ENCODE data around the gene MRPL20.
"Not testable (repeated sequence)": the region's sequence is repeated elsewhere in the genome, so short reads cannot be mapped to it uniquely, and the experiment has no call there.

MRPL20 gene

GRCh38 chr1:1406821-1407635 is at the start of gene MRPL20:
Gene MRPL20, minus strand, starts transcription at chr1:1407293. Its CDS starts 76 bp downstream, at chr1:1407217.
- peak; percentile 95 for DNase-seq

- not testable (repeated sequence) for DNase-seq
These were observed 49.7 kb upstream of the MRPL20 start for GRCh38 chr1:1456683-1457255.

GRCh38 chr1:1455934-1456333 is 48.8 kb upstream of the MRPL20 start:
- not testable (repeated sequence) for DNase-seq

DNA sequence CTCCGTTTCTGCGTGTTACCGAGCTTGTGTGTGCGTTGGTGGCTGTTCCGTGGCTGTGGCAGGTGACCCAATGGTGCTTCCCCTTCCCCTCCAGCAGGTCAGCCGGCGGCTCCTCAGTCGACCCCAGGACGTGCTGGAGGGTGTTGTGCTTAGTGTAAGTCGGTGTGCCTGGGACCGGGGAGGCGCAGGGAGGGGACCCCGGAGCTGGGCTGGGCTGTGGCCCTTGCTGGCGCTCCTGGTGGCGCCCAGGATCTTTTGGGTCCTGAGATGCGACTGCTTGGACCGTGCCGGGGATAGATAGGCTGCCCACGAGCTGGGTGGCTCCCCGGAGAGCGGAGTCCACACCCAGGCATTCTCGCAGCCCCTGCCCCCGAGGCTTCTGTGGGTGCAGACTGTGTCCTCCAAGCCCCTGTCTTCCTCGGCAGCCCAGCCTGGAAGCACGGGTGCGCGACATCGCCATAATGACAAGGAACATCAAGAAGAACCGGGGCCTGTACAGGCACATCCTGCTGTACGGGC is 48.3 kb upstream of the MRPL20 start:
- no peak for DNase-seq

- not testable (repeated sequence) for DNase-seq
These were observed 47.4 kb upstream of the MRPL20 start for GRCh38 chr1:1454286-1455056.

DNA sequence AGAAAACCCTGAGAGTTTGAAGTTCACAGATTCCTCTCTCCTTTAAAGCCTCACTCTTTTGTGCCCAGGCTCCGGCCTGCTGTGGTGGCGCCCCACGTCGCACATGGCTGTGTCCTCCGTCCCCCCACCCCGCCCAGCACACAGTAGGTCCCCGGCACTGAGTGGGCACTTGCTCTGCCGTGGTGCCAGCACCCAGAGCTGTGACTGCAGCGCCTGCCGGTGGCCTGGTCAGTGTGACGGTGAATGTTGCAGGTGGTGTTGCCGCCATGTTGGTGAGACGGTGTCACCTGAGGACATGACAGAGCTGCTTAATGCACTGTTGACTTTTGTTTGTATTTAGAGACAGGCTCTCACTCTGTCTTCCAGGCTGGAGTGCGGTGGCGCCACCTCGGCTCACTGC is 45.8 kb upstream of the MRPL20 start:
- DNase-seq = no peak

DNA sequence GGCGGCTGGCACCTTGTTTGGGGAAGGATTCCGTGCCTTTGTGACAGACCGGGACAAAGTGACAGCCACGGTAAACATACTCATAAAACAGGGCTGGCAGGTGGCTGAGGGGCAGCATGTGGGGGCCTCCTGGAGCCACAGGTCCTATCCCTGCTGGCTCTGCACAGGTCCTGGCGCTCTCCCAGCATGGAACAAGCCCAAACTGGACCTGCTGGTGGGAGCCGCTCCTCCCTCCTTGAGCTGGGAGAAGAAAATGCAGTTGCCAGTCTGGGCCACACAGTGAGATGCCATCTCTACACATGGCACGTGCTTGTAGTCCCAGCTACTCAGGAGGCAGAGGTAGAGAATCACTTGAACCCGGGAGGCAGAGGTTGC is 45.3 kb upstream of the MRPL20 start:
- DNase-seq = not testable (repeated sequence)

GRCh38 chr1:1451696-1452364 is 44.7 kb upstream of the MRPL20 start:
- DNase-seq = no peak

GRCh38 chr1:1450616-1451015 is 43.5 kb upstream of the MRPL20 start:
- DNase-seq = not testable (repeated sequence)

DNA sequence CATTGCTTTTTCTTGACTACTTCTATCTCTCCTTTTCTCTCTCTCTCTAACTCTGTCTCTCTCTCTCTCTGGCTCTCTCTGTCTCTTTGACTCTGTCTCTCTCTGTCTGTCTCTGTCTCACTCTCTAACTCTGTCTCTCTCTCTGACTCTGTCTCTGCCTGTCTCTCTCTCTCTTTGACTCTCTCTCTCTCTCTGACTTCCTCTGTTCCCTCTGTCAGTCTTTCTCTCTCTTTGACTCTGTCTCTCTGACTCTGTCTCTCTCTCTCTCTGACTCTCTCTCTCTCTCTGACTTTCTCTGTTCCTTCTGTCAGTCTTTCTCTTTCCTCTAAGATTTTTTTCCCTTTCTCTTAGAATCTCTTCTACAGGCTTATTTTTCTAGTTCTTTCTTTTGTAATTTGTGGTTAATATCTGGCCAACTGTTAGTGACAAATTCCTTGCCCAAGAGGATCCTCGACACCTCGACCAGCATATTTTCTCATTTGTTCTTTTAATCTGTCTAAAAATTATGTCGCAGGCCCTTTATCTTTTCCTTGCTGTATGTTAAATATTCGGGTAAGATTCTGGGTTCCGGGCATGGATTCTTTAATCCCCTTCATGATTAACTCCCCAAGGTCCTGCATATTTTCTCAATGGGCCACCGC is 42.1 kb upstream of the MRPL20 start, which contains the start of gene ATAD3C:
Gene ATAD3C (plus strand): TSS at position 591 of the 641 bp plus-strand sequence. CDS start 995 bp downstream, outside the sequence.
- no peak for DNase-seq

- not testable (repeated sequence) for DNase-seq
These were observed 39.5 kb upstream of the MRPL20 start for GRCh38 chr1:1446631-1447030.

DNA sequence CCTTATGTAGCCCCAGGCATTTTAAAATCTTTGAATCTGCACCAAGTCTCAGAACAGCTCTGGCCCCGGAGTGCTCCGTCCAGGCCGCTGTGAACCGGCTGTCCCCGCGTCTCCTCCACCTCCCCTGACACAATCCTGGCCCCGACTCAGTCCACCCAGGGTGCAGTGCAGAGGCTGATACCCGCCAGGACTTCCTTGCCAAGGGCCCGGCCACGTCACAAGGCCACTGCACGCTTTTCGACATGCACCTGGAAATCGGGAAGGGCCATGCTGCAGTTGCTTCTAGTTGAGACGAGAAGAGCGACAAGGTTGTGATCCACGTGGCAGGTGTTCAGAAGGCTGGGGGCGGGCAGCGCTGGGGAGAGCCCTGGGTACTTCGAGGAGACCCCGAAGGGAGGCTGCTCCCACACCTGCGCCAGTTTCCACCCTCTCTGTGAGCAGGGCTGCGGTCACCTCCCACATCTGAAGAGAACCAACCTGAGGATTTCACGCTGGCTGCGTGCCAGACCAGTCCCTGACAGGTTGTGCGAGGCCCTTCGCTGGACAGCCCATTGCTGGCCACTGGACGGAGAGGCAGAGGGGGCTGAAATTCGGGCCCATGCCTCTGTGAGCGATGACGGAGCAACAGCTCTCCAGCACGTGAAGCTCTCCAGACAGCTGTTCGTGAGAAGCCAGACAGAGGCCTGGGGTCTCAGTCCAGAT is 35.1 kb upstream of the MRPL20 start:
- no peak for DNase-seq

DNA sequence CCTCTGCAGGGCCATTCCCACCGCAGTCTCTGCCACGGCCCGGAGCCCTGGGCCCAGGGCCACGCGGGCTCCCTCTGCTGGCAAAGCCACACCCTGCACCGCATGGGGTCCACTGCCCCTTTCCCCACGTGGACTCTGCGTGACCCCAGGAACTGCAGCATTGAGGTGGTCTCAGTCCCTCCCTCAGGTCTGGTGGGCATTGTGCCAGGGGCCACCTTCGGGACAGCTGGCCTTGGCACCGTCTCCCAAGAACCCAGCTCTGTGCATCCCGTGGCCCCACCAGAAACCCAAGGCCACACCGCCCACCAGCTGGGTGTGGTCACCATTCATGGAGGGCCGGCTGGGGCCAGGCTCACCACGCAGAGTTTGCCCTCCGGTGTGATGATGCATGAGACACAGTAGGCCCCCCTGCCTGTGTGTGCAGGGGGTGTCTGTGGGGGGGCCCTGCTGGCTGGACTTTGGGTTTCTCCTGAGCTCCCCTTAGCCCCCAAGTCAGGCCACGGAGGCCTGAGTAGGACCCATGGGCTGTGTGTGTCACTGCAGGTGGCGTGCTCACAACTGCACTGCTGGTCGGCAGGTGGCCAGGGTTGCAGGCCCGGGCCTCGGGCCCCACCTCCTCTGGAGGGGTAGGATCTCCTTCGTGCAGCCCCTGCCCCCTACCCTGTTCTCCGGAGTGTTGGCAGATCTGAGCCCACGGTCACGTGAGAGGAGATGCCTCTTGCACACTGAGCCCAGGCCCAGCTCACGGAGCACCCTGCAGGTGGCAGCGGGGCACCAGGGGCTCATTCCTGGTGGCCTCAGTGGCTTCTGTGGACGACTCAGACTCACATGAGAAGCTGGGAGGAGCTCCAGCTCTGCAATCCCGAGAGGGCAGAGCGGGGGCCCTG is 34.2 kb upstream of the MRPL20 start:
- DNase-seq = peak; percentile 55

GRCh38 chr1:1440262-1441001 is 33.3 kb upstream of the MRPL20 start:
- no peak for DNase-seq

- no peak for DNase-seq
These were observed 32.6 kb upstream of the MRPL20 start for GRCh38 chr1:1439546-1440261.

GRCh38 chr1:1438531-1439381 is 31.7 kb upstream of the MRPL20 start:
- DNase-seq = no peak

- no peak for DNase-seq
These were observed 30.8 kb upstream of the MRPL20 start for GRCh38 chr1:1437904-1438376.

Data from CD4-positive, alpha-beta T cell treated with Interleukin-10 for 1 hour (primary cell).